Suprapubic skin (tissue), 4 donors: ENCODE measurements around the gene AMH.

Experiments
- EP300 ChIP-seq: sonication (generic); formaldehyde crosslinking; IDR thresholded peaks from one replicate; pipeline ENCODE4 v1.6.1; 2017; ENCODE audit warnings: antibody characterized with exemption
- POLR2A ChIP-seq, 2 donors: fragments of 450-650 bp; IDR thresholded peaks; one replicate each; pipeline ENCODE4 v1.6.1; 2017; ENCODE audit warnings: antibody characterized with exemption in 2 of 2, mild to moderate bottlenecking in 2 of 2, moderate library complexity in 2 of 2
- POLR2AphosphoS5 ChIP-seq, 3 donors: sonication (generic); formaldehyde crosslinking; IDR thresholded peaks; one replicate each; pipeline ENCODE4 v1.6.1; 2017; ENCODE audit warnings: antibody characterized with exemption in 3 of 3
- TF ChIP-seq, protein P1 (sequence below), 2 donors: fragments of 200-600 bp in 1 of 2; fragments of 450-650 bp in 1 of 2; sonication (generic) in 1 of 2; IDR thresholded peaks; one replicate each; pipeline ENCODE4 v1.5.1; 2016 to 2019; ENCODE audit warnings: antibody characterized with exemption in 2 of 2, mild to moderate bottlenecking in 1 of 2, moderate library complexity in 1 of 2

DNA sequence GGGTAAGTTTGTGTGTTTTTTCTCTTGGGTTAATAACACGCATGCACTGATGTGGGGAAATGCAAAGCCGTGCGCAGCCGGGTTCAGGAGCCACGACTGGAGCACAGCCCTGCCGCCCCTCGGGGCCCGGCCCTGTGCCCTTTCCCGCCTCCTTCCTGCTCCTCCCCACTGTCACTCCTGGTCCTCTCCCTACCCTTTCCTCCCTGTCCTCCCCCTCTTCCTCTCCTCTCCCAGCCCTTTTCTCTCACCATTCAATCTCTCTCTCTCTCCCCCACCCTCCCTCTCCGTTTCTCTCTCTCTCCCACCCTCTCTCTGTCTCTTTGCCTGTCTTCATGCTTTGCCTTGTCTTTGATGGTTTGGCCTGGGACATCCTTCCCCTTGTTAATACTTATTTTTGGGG is 40.1 kb upstream of the AMH start:
- TF ChIP-seq, protein P1, sequence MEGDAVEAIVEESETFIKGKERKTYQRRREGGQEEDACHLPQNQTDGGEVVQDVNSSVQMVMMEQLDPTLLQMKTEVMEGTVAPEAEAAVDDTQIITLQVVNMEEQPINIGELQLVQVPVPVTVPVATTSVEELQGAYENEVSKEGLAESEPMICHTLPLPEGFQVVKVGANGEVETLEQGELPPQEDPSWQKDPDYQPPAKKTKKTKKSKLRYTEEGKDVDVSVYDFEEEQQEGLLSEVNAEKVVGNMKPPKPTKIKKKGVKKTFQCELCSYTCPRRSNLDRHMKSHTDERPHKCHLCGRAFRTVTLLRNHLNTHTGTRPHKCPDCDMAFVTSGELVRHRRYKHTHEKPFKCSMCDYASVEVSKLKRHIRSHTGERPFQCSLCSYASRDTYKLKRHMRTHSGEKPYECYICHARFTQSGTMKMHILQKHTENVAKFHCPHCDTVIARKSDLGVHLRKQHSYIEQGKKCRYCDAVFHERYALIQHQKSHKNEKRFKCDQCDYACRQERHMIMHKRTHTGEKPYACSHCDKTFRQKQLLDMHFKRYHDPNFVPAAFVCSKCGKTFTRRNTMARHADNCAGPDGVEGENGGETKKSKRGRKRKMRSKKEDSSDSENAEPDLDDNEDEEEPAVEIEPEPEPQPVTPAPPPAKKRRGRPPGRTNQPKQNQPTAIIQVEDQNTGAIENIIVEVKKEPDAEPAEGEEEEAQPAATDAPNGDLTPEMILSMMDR (IDR thresholded peaks at IDR 0.05): no peak
- TF ChIP-seq POLR2A (IDR thresholded peaks at IDR 0.05): no peak
- no peak for TF ChIP-seq EP300
- no peak for TF ChIP-seq POLR2AphosphoS5 (IDR thresholded peaks at IDR 0.05)
